HepG2 (cell line): Measurements from ENCODE around the gene CCDC33. TPM values are rescaled to one million over a fixed set of nuclear protein-coding genes. Genes with fewer than 3 reads are reported as not detected.

Source experiments
- ATAC-seq: fragments of 200-7000 bp; cut with Tn5 transposase; 3 replicates; pipeline ENCODE4 v1.9.1; 2020; ENCODE audit warnings: mild to moderate bottlenecking, moderate library complexity
- BruUV-seq: library from RNA; stranded (reverse); fragments of 400-500 nt; replicated peaks from 2 replicates; lab custom pipeline; 2021; lab: Mats Ljungman, UMichigan
- CTCF ChIA-PET: fragments of 300-600 bp; formaldehyde crosslinking; extraction: SDS; loops from one replicate; lab custom pipeline; 2021; ENCODE audit warnings: low total read pairs, inconsistent platforms, low intra/inter-chr PET ratio; lab: Yijun Ruan, JAX
- POLR2A ChIA-PET: fragments of 350-600 bp; sonication (Branson Sonifier 250); formaldehyde crosslinking; loops from one replicate; lab custom pipeline; 2020; ENCODE audit warnings: antibody characterized with exemption, inconsistent platforms; lab: Yijun Ruan, JAX
- DNase-seq: peaks from one replicate; pipeline ENCODE4 v3.0.0-alpha.2; 2015; ENCODE audit warnings: low spot score
- FAIRE-seq: peaks from 3 replicates; lab custom pipeline; 2011; peaks lifted over from hg19 to GRCh38; lab: Jason Lieb, UNC
- H2AFZ ChIP-seq: one replicate; pipeline ENCODE4 v1.6.1; 2011; ENCODE audit warnings: low read length, inconsistent platforms
- H3K27ac ChIP-seq: fragments of 300-600 bp; 3 replicates; pipeline ENCODE4 v1.8.0; 2011; ENCODE audit warnings: mixed run types, mild to moderate bottlenecking, mixed read lengths, low read length, inconsistent platforms; ENCODE audit not compliant: insufficient read depth; ENCODE audit errors: extremely low read length
- H3K27me3 ChIP-seq, 2 experiments: fragments of 200-600 bp in 1 of 2; 2 replicates in 1 of 2; 3 replicates in 1 of 2; pipeline versions ENCODE4 v1.6.0 to v1.8.0; 2011; ENCODE audit warnings: low read length in 2 of 2, mild to moderate bottlenecking in 2 of 2, moderate library complexity in 2 of 2, inconsistent platforms in 1 of 2; ENCODE audit not compliant: insufficient read depth in 2 of 2, control insufficient read depth in 1 of 2
- H3K36me3 ChIP-seq, 2 experiments: fragments of 200-600 bp in 1 of 2; replicated peaks in 1 of 2; 2 replicates in 1 of 2; 3 replicates in 1 of 2; pipeline versions ENCODE4 v1.5.1 to v1.8.0; 2011; ENCODE audit warnings: low read length in 2 of 2, inconsistent platforms in 1 of 2; ENCODE audit not compliant: insufficient read depth in 2 of 2, control insufficient read depth in 1 of 2
- H3K4me1 ChIP-seq: 2 replicates; pipeline ENCODE4 v1.5.1; 2012; ENCODE audit warnings: low read length, inconsistent platforms; ENCODE audit not compliant: insufficient read depth
- H3K4me2 ChIP-seq: 2 replicates; pipeline ENCODE4 v1.6.0; 2011; ENCODE audit warnings: low read depth, low read length, inconsistent platforms
- H3K4me3 ChIP-seq, 3 experiments: fragments of 200-600 bp in 1 of 3; sonication (generic), shearing (Covaris generic) in 1 of 3; replicated peaks in 1 of 3; 2 replicates each; pipeline ENCODE4 v1.5.1; 2011 to 2016; ENCODE audit warnings: low read length in 3 of 3, inconsistent platforms in 2 of 3, low read depth in 2 of 3, mild to moderate bottlenecking in 2 of 3, control low read depth in 1 of 3, mixed read lengths in 1 of 3; ENCODE audit not compliant: insufficient read depth in 1 of 3
- H3K79me2 ChIP-seq: one replicate; pipeline ENCODE4 v1.6.1; 2011; ENCODE audit warnings: low read length, inconsistent platforms; ENCODE audit not compliant: insufficient read depth
- H3K9ac ChIP-seq: 2 replicates; pipeline ENCODE4 v1.6.0; 2011; ENCODE audit warnings: mild to moderate bottlenecking, low read depth, low read length, inconsistent platforms; ENCODE audit not compliant: insufficient read depth
- H3K9me3 ChIP-seq: 2 replicates; pipeline ENCODE4 v1.5.1; 2012; ENCODE audit warnings: mild to moderate bottlenecking, low read length
- H4K20me1 ChIP-seq: 2 replicates; pipeline ENCODE4 v1.6.0; 2011; ENCODE audit warnings: inconsistent platforms, mild to moderate bottlenecking, low read length, moderate library complexity; ENCODE audit not compliant: insufficient read depth
- ARID5B ChIP-seq: IDR thresholded peaks from 2 replicates; pipeline ENCODE4 v1.4.0; 2020; ENCODE audit warnings: mild to moderate bottlenecking, missing genetic modification reagents
- EZH2 ChIP-seq: conservative IDR thresholded peaks from 2 replicates; pipeline ENCODE4 v1.6.1; 2012; ENCODE audit warnings: mild to moderate bottlenecking, low read depth, low read length, moderate library complexity
- PTBP1 ChIP-seq: fragments of 200-400 bp; formaldehyde crosslinking; IDR thresholded peaks from 2 replicates; pipeline ENCODE4 v1.6.1; 2018; ENCODE audit warnings: low read length, low read depth; ENCODE audit not compliant: poor library complexity, severe bottlenecking
- RBM39 ChIP-seq: fragments of 200-400 bp; formaldehyde crosslinking; IDR thresholded peaks from one replicate; pipeline ENCODE4 v1.6.1; 2018; ENCODE audit warnings: antibody characterized with exemption, mild to moderate bottlenecking, low read depth, low read length; ENCODE audit not compliant: poor library complexity, severe bottlenecking
- SALL1 ChIP-seq: sonication (generic); formaldehyde crosslinking; IDR thresholded peaks from 2 replicates; pipeline ENCODE4 v1.8.0; 2022; ENCODE audit warnings: mild to moderate bottlenecking, missing genetic modification reagents
- SRSF9 ChIP-seq: fragments of 200-400 bp; formaldehyde crosslinking; IDR thresholded peaks from 2 replicates; pipeline ENCODE4 v1.6.1; 2018; ENCODE audit warnings: borderline replicate concordance, mild to moderate bottlenecking, low read depth, low read length; ENCODE audit not compliant: insufficient read depth, poor library complexity, severe bottlenecking
- TAF15 ChIP-seq: fragments of 200-400 bp; formaldehyde crosslinking; IDR thresholded peaks from one replicate; pipeline ENCODE4 v1.6.1; 2018; ENCODE audit warnings: mild to moderate bottlenecking, low read depth, low read length; ENCODE audit not compliant: poor library complexity, severe bottlenecking
- ZNF136 ChIP-seq: sonication (generic); formaldehyde crosslinking; IDR thresholded peaks from 2 replicates; pipeline ENCODE4 v1.8.1; 2022; ENCODE audit warnings: low read depth, mild to moderate bottlenecking, moderate library complexity, missing genetic modification reagents
- ZNF251 ChIP-seq: sonication (generic); formaldehyde crosslinking; IDR thresholded peaks from 2 replicates; pipeline ENCODE4 v1.9.0; 2021; ENCODE audit warnings: mild to moderate bottlenecking, missing genetic modification reagents
- ZNF282 ChIP-seq: fragments of 450-650 bp; IDR thresholded peaks from 2 replicates; pipeline ENCODE4 v1.6.1; 2018; ENCODE audit not compliant: partially characterized antibody
- ZNF343 ChIP-seq: sonication (generic); formaldehyde crosslinking; IDR thresholded peaks from 2 replicates; pipeline ENCODE4 v1.4.0; 2020; ENCODE audit warnings: mild to moderate bottlenecking, missing genetic modification reagents
- ZNF788 ChIP-seq: sonication (generic); formaldehyde crosslinking; IDR thresholded peaks from 2 replicates; pipeline ENCODE4 v1.5.0; 2020; ENCODE audit warnings: mild to moderate bottlenecking, missing genetic modification reagents, borderline replicate concordance
- ZSCAN29 ChIP-seq: sonication (generic); formaldehyde crosslinking; conservative IDR thresholded peaks from 2 replicates; pipeline ENCODE4 v1.4.0; 2020; ENCODE audit warnings: mild to moderate bottlenecking, missing genetic modification reagents
- WGBS: methylation state at CpG from one replicate; pipeline ENCODE4 v1.1.6; 2017; ENCODE audit warnings: low lambda C conversion rate; 5-methylcytosine and 5-hydroxymethylcytosine counted together
- in situ Hi-C: cut with HindIII; loops from 2 replicates; pipeline ENCODE4 v1.10.0; 2017; ENCODE audit warnings: low pct_unique_long_range_greater_than_20kb; ENCODE audit not compliant: extremely low pct_ligation_motif_present
- intact Hi-C: fragments of 100-400 bp; cut with micrococcal nuclease; formaldehyde crosslinking; loops from one replicate; pipeline ENCODE4 v1.10.0; 2022; ENCODE audit not compliant: unreplicated experiment
- polyA plus RNA-seq, 8 experiments: library from polyadenylated mRNA; depleted of rRNA in 3 of 8; stranded (reverse) in 7 of 8; unstranded in 1 of 8; fragments of >200 nt; fragmentation: Illumina TruSeq in 4 of 8; extraction: Trizol in 4 of 8; gene quantifications; 2 replicates each; pipeline versions ENCODE4 v1.2.1 to v1.2.3, GENCODE V29; 2011 to 2016; ENCODE audit warnings: low read depth in 4 of 8, missing spikeins in 1 of 8, mixed read lengths in 1 of 8; ENCODE audit not compliant: insufficient read depth in 1 of 8
- total RNA-seq, 5 experiments: library from RNA; depleted of rRNA; stranded (reverse); fragments of >200 nt; fragmentation: Illumina TruSeq; extraction: Trizol; gene quantifications; 2 replicates each; pipeline ENCODE4 v1.2.3, GENCODE V29; 2016; ENCODE audit warnings: low read depth in 1 of 5
- TF ChIP-seq, protein P1 (sequence below): sonication (generic); formaldehyde crosslinking; IDR thresholded peaks from 2 replicates; pipeline ENCODE4 v1.8.1; 2023; ENCODE audit warnings: missing genetic modification reagents, inconsistent platforms, borderline replicate concordance

The CCDC33 gene
- total and polyA plus RNA-seq, 2 of the 13 experiments (the other 11 are each of a cell fraction or from before 2014, with no cell fraction given), result 0.30 TPM; not detected in 1

DNA sequence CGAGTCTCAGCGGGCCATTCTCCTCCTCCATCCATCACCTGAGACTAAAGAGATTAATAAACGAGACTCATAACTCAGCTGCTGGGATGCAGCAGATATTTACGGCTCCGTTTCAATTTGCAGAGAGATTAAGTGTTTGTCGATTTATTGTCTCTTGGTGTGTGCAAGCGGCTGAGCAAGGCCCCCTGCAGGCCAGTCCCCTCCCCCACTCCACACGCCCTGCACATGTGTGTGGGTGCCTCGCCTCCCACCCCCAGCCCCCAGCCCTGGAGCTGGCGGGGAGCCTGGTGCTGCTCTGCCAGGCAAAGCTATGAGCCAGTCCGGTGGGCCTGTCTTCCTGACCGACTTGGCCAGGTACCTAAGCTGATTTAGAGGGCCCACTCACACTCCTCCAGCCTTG, 68.3 kb downstream of the CCDC33 start:
- Histone ChIP-seq H3K9ac (no peak overlapping the region), H2AFZ (no peak overlapping the region), H3K4me1 (0 out of 2 replicates have a peak, but pooled peaks cover 4% of the 10 kb centered on the region), H3K27ac (no peak overlapping the region), H3K79me2 (no peaks in the 10 kb centered on the region), H3K9me3 (no peaks in the 10 kb centered on the region), H3K4me3 (no peak overlapping the region), H3K36me3 (no peaks in the 10 kb centered on the region), H3K27me3 (peaks cover 11 to 43% of the 10 kb centered on the region in 2 experiments; a peak in 4 of 5 replicates), H3K4me2 (no peak overlapping the region), H4K20me1 (no peaks in the 10 kb centered on the region)
- ATAC-seq, result no peak
- FAIRE-seq, result no peak
- BruUV-seq, result no TSS peak
- POLR2A ChIA-PET, result no interaction called here
- in situ Hi-C loops (no loop called here), intact Hi-C loops (no loop called here)
- WGBS, result 7% methylated on average over 9 of the region's 12 CpGs
- DNase-seq, result no peak
- CTCF ChIA-PET, result no interaction called here
- TF ChIP-seq, protein P1, sequence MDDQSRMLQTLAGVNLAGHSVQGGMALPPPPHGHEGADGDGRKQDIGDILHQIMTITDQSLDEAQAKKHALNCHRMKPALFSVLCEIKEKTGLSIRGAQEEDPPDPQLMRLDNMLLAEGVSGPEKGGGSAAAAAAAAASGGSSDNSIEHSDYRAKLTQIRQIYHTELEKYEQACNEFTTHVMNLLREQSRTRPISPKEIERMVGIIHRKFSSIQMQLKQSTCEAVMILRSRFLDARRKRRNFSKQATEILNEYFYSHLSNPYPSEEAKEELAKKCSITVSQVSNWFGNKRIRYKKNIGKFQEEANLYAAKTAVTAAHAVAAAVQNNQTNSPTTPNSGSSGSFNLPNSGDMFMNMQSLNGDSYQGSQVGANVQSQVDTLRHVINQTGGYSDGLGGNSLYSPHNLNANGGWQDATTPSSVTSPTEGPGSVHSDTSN, result no peak
- TF ChIP-seq ZNF343 (CRISPR knock-in tag) (no peak), ZNF251 (CRISPR knock-in tag) (no peak), SRSF9 (no peak), EZH2 (no peak), TAF15 (no peak), RBM39 (no peak), ARID5B (CRISPR knock-in tag) (no peak), ZSCAN29 (no peak), PTBP1 (no peak), SALL1 (no peak), ZNF788 (CRISPR knock-in tag) (no peak), ZNF282 (no peak), ZNF136 (CRISPR knock-in tag) (no peak)
